Naive thymus-derived CD8-positive, alpha-beta T cell (primary cell): Measurements from ENCODE around the gene IDH3B. TPM values are rescaled to one million over a fixed set of nuclear protein-coding genes. Genes with fewer than 3 reads are reported as not detected.

Experiments used
- ATAC-seq, 2 donors: fragments of 150-1000 bp; cut with Tn5 transposase in 1 of 2; sonication (Bioruptor Pico), chemical (Tn5 transposase) in 1 of 2; 1 replicate in 1 of 2; 2 replicates in 1 of 2; pipeline ENCODE4 v1.10.0; 2021; ENCODE audit warnings: mild to moderate bottlenecking in 2 of 2, moderate library complexity in 2 of 2
- POLR2A ChIA-PET: fragments of 350-600 bp; sonication (Branson Sonifier 250); formaldehyde crosslinking; loops from one replicate; lab custom pipeline; 2021; ENCODE audit warnings: antibody characterized with exemption; lab: Charles Lee
- DNase-seq, 10 donors: peaks; one replicate each; pipeline versions ENCODE4 v3.0.0 to v3.0.0-alpha.2; 2020 to 2022
- H3K27ac Mint-ChIP-seq, 10 donors: one replicate each; pipeline ENCODE4 v1.8.0; 2020 to 2022; ENCODE audit warnings: mild to moderate bottlenecking in 10 of 10, mixed read lengths in 10 of 10, moderate library complexity in 4 of 10, inconsistent platforms in 1 of 10
- H3K27me3 Mint-ChIP-seq, 5 donors: one replicate each; pipeline ENCODE4 v1.8.0; 2021 to 2022; ENCODE audit warnings: mixed read lengths in 5 of 5
- H3K36me3 Mint-ChIP-seq, 3 donors: one replicate each; pipeline ENCODE4 v1.8.0; 2020 to 2022; ENCODE audit warnings: mixed read lengths in 3 of 3, mild to moderate bottlenecking in 2 of 3, inconsistent platforms in 1 of 3
- H3K4me1 Mint-ChIP-seq, 4 donors: one replicate each; pipeline ENCODE4 v1.8.0; 2021 to 2022; ENCODE audit warnings: mixed read lengths in 4 of 4
- H3K4me3 Mint-ChIP-seq, 10 donors: one replicate each; pipeline ENCODE4 v1.8.0; 2020 to 2022; ENCODE audit warnings: mild to moderate bottlenecking in 10 of 10, mixed read lengths in 10 of 10, moderate library complexity in 6 of 10, inconsistent platforms in 1 of 10
- H3K9me3 Mint-ChIP-seq, 9 donors: one replicate each; pipeline ENCODE4 v1.8.0; 2020 to 2022; ENCODE audit warnings: mixed read lengths in 9 of 9, mild to moderate bottlenecking in 3 of 9, inconsistent platforms in 1 of 9, moderate library complexity in 1 of 9
- polyA plus RNA-seq, 3 donors: library from polyadenylated mRNA; unstranded; fragments of 300-500 nt; fragmentation: Illumina TruSeq; gene quantifications; one replicate each; pipeline ENCODE4 v1.2.3, GENCODE V29; 2021
- total RNA-seq, 8 experiments: library from RNA in 2 of 8; stranded (reverse) in 2 of 8; gene quantifications; one replicate each; pipeline ENCODE4 v1.2.3 and lab custom pipeline; 2021 to 2026

The IDH3B gene
- total and polyA plus RNA-seq, 5 experiments from 2014 or later = 95.6 to 126 (median 121) TPM

GRCh38 chr20:2673453-2673852 is 9.4 kb upstream of the IDH3B start:
- H3K4me1 Mint-ChIP-seq = no peaks in the 10 kb centered on the region
- H3K9me3 Mint-ChIP-seq = no peaks in the 10 kb centered on the region
- H3K4me3 Mint-ChIP-seq = no peak overlapping the region
- ATAC-seq (no peak), DNase-seq (no peak)
- POLR2A ChIA-PET = interaction anchor here (0.6 to 1.2 kb wide), 4 partner anchors 9 to 66 kb away, joined by 3 to 10 read pairs (median 4); partner anchors contain the start of gene IDH3B
- H3K27ac Mint-ChIP-seq = no peak overlapping the region
- peaks cover 0 to 9% (median 4%) of the 10 kb centered on the region in 5 donors for H3K27me3 Mint-ChIP-seq
- no peaks in the 10 kb centered on the region for H3K36me3 Mint-ChIP-seq

DNA sequence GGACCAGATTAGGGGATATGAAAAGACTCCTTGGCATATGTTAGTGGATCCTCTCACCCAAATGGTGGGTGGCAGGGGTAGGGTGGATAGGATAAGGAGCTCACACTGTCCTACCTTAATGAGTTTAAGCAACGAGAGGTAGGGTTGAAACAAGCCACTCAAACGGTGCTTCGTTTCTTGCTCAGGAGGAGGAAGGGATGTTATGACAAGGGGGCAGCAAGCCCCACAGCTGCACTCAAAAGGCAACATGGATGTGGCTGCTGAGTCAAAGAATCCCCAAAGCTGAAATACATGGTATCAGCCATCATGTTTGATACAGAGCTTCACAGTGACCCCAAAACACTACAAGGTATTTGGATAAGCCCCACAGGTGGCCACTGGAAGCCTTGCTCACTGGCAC is 8.4 kb upstream of the IDH3B start:
- no peak for ATAC-seq
- POLR2A ChIA-PET = interaction anchor here (1.2 kb wide), 1 partner anchor 8 kb away, joined by 3 read pairs; the partner anchor contains the start of gene IDH3B
- Mint-ChIP-seq H3K27me3 (peaks cover 0 to 7% (median under 1%) of the 10 kb centered on the region in 5 donors), H3K27ac (peak overlapping the region in 1 of 10 donors; percentile 10), H3K36me3 (no peaks in the 10 kb centered on the region), H3K4me3 (no peak overlapping the region), H3K4me1 (no peaks in the 10 kb centered on the region), H3K9me3 (no peaks in the 10 kb centered on the region)
- no peak for DNase-seq

DNA sequence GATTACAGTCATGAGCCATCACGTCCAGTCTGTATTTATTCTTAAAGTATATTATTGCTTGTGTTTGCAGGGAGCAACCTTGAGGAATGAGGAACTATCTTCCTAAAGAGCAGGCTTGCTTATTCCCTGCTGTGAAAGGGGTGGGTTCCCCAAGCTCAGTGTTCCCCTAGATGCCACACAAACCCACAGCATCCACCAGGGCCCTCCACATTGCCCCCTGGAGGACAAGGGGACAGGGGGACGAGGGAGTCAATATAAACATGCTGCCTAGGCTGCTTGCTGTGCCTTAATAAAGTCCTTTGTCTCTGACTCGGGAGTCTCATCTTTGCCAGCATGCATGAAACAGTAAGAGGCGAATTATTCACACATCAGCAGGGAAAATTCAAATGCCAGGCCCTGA is 8.0 kb upstream of the IDH3B start:
- ATAC-seq = no peak
- POLR2A ChIA-PET = interaction anchor here (1.1 to 1.2 kb wide), 2 partner anchors 8 to 20 kb away, joined by 3 read pairs; partner anchors contain the start of genes IDH3B and NOP56
- Mint-ChIP-seq H3K27ac (peak overlapping the region in 1 of 10 donors; percentile 10), H3K27me3 (peaks cover 0 to 7% (median 0%) of the 10 kb centered on the region in 5 donors), H3K4me3 (no peak overlapping the region), H3K36me3 (no peaks in the 10 kb centered on the region), H3K9me3 (no peaks in the 10 kb centered on the region), H3K4me1 (no peaks in the 10 kb centered on the region)
- DNase-seq = no peak

GRCh38 chr20:2663364-2663886 is 591 bp downstream of the IDH3B start:
- no peak for ATAC-seq
- peaks cover 12 to 37% (median 26%) of the 10 kb centered on the region in 4 donors for H3K4me1 Mint-ChIP-seq

DNA sequence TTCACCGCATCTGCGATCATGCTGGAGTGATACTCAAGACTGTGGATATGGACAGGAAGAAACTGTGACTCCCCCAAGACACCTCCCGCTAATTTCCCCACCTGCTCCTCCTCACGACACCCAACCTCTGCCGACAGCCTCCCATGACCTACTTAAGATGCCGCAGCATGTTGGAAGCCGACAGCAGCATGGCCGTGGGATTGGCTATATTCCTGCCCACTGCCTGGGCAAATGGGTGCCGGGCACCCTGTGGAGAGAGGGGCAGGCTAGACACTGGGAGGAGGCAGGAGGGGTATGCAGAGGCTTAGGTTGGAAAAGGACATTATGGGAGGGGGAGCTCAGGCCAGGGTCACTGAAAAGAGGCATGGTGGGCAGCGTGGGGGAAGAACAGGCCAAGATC is 4.5 kb downstream of the IDH3B start:
- no peaks in the 10 kb centered on the region for H3K9me3 Mint-ChIP-seq
- H3K27ac Mint-ChIP-seq = peak overlapping the region in 1 of 10 donors; percentile 69
- ATAC-seq = no peak
- H3K36me3 Mint-ChIP-seq = peaks cover 4 to 83% (median 22%) of the 10 kb centered on the region in 3 donors
- POLR2A ChIA-PET = no interaction called here
- no peaks in the 10 kb centered on the region for H3K27me3 Mint-ChIP-seq
- peak overlapping the region in 1 of 10 donors; percentile 4 for H3K4me3 Mint-ChIP-seq
- DNase-seq = no peak
- peaks cover 18 to 47% (median 37%) of the 10 kb centered on the region in 4 donors for H3K4me1 Mint-ChIP-seq

More at GRCh38 chr20:2663364-2663886, 591 bp downstream of the IDH3B start:
- H3K27ac Mint-ChIP-seq = peak overlapping the region; percentile 84 to 100 (median 96)
- H3K36me3 Mint-ChIP-seq = peaks cover 4 to 44% (median 12%) of the 10 kb centered on the region in 3 donors
- H3K4me3 Mint-ChIP-seq = peak overlapping the region; percentile 89 to 99 (median 92)
- H3K9me3 Mint-ChIP-seq = no peaks in the 10 kb centered on the region
- peaks cover 0 to 2% (median 0%) of the 10 kb centered on the region in 5 donors for H3K27me3 Mint-ChIP-seq
- no peak for DNase-seq
- POLR2A ChIA-PET = interaction anchor here (0.9 to 5.9 kb wide), 10 partner anchors 10 to 561 kb away, joined by 3 to 150 read pairs (median 6); partner anchors contain the start of genes NOP56, PCED1A, SNRPB and VPS16

- peak overlapping the region in 6 of 10 donors; percentile 12 to 83 (median 32) for H3K27ac Mint-ChIP-seq
- POLR2A ChIA-PET = no interaction called here
- H3K4me3 Mint-ChIP-seq = peak overlapping the region in 1 of 10 donors; percentile 62
- H3K9me3 Mint-ChIP-seq = no peaks in the 10 kb centered on the region
- peak in 1 of 2 donors; percentile 39 for ATAC-seq
- H3K36me3 Mint-ChIP-seq = peaks cover 4 to 92% (median 22%) of the 10 kb centered on the region in 3 donors
- H3K4me1 Mint-ChIP-seq = peaks cover 15 to 48% (median 38%) of the 10 kb centered on the region in 4 donors
- DNase-seq = no peak
- no peaks in the 10 kb centered on the region for H3K27me3 Mint-ChIP-seq
Measured at GRCh38 chr20:2658414-2659354, 5.3 kb downstream of the IDH3B start.

DNA sequence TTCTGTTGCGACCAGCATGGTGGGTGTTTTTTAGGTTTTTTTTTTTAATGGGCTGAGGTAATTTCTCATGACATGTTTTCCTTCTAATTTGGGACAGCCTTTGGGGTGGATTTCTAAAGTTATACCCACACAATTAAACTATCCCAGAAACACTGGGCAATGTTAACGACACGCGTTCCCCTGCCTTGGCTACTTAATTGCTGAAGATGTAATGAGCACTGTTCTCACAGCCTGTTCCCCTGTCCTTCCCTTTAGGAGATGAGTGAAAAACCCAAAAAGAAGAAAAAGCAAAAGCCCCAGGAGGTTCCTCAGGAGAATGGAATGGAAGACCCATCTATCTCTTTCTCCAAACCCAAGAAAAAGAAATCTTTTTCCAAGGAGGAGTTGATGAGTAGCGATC is 6.3 kb downstream of the IDH3B start:
- Mint-ChIP-seq H3K27ac (peak overlapping the region in 2 of 10 donors; percentile 19 to 64), H3K36me3 (peaks cover 4 to 90% (median 22%) of the 10 kb centered on the region in 3 donors), H3K4me3 (no peak overlapping the region), H3K27me3 (no peaks in the 10 kb centered on the region), H3K4me1 (peaks cover 13 to 43% (median 35%) of the 10 kb centered on the region in 4 donors), H3K9me3 (no peaks in the 10 kb centered on the region)
- DNase-seq (no peak), ATAC-seq (no peak)
- POLR2A ChIA-PET = no interaction called here

- no peaks in the 10 kb centered on the region for H3K9me3 Mint-ChIP-seq
- ATAC-seq (no peak), DNase-seq (no peak)
- POLR2A ChIA-PET = interaction anchor here (0.5 kb wide), 1 partner anchor 85 kb away, joined by 3 read pairs; no protein-coding TSS in a partner anchor
- no peaks in the 10 kb centered on the region for H3K27me3 Mint-ChIP-seq
- H3K27ac Mint-ChIP-seq = peak overlapping the region in 1 of 10 donors; percentile 13
- H3K4me1 Mint-ChIP-seq = peaks cover 11 to 41% (median 32%) of the 10 kb centered on the region in 4 donors
- no peak overlapping the region for H3K4me3 Mint-ChIP-seq
- H3K36me3 Mint-ChIP-seq = peaks cover 4 to 86% (median 22%) of the 10 kb centered on the region in 3 donors
Measured at GRCh38 chr20:2657241-2657640, 6.8 kb downstream of the IDH3B start.

DNA sequence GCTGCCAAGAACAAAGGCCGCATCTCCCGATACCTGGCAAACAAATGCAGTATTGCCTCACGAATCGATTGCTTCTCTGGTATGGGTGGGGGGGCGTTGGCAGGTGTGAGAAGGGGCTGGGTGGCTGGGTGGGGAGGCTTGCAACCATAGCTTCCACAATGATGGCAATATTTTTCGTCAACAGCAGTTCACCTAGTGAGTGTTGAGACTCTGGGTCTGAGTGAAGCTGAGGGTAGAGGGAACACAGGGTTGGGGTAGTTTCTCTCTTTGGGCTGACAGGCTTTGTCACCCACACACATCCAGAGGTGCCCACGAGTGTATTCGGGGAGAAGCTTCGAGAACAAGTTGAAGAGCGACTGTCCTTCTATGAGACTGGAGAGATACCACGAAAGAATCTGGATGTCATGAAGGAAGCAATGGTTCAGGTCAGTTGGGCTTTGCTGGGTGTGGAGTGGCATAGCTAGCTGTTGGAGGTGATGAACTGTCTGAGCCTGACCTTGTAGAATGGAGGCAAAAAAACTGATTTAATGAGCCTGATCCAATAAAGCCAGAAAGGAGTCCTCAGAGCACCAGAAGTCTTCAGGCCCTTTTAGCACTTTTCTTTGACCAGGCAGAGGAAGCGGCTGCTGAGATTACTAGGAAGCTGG is 7.4 kb downstream of the IDH3B start:
- ATAC-seq (no peak), DNase-seq (no peak)
- no peaks in the 10 kb centered on the region for H3K27me3 Mint-ChIP-seq
- H3K36me3 Mint-ChIP-seq = peaks cover 2 to 80% (median 16%) of the 10 kb centered on the region in 3 donors
- peak overlapping the region in 1 of 10 donors; percentile 18 for H3K4me3 Mint-ChIP-seq
- H3K4me1 Mint-ChIP-seq = peaks cover 7 to 36% (median 27%) of the 10 kb centered on the region in 4 donors
- H3K9me3 Mint-ChIP-seq = no peaks in the 10 kb centered on the region
- POLR2A ChIA-PET = interaction anchor here (0.5 kb wide), 1 partner anchor 86 kb away, joined by 3 read pairs; no protein-coding TSS in a partner anchor
- H3K27ac Mint-ChIP-seq = peak overlapping the region in 1 of 10 donors; percentile 51

- Mint-ChIP-seq H3K9me3 (no peaks in the 10 kb centered on the region), H3K27me3 (no peaks in the 10 kb centered on the region), H3K4me3 (no peak overlapping the region), H3K4me1 (peaks cover 6 to 36% (median 33%) of the 10 kb centered on the region in 4 donors), H3K27ac (peak overlapping the region in 7 of 10 donors; percentile 36 to 84 (median 71)), H3K36me3 (peaks cover 0 to 69% (median 14%) of the 10 kb centered on the region in 3 donors)
- POLR2A ChIA-PET = interaction anchor here (5.5 kb wide), 1 partner anchor 9 kb away, joined by 150 read pairs; the partner anchor contains the start of gene IDH3B
- DNase-seq (no peak), ATAC-seq (no peak)
Measured at GRCh38 chr20:2655331-2656116, 8.5 kb downstream of the IDH3B start.

- Mint-ChIP-seq H3K4me1 (peaks cover 6 to 42% (median 35%) of the 10 kb centered on the region in 4 donors), H3K36me3 (peaks cover 0 to 62% (median 14%) of the 10 kb centered on the region in 3 donors), H3K27ac (peak overlapping the region in 8 of 10 donors; percentile 28 to 87 (median 74)), H3K9me3 (no peaks in the 10 kb centered on the region), H3K4me3 (peak overlapping the region; percentile 81 to 93 (median 86)), H3K27me3 (no peaks in the 10 kb centered on the region)
- POLR2A ChIA-PET = interaction anchor here (1.1 to 5.5 kb wide), 3 partner anchors 10 to 87 kb away, joined by 3 to 150 read pairs (median 29); partner anchors contain the start of gene IDH3B
- DNase-seq = no peak
- ATAC-seq = no peak
Measured at GRCh38 chr20:2654831-2655230, 9.2 kb downstream of the IDH3B start.
